ENCODE data around the gene SMCO4. TPM values are rescaled to one million over a fixed set of nuclear protein-coding genes. Genes with fewer than 3 reads are reported as not detected.

SMCO4 gene
- total RNA-seq, 2 experiments from 2014 or later = 0.30 TPM; not detected in 1

DNA sequence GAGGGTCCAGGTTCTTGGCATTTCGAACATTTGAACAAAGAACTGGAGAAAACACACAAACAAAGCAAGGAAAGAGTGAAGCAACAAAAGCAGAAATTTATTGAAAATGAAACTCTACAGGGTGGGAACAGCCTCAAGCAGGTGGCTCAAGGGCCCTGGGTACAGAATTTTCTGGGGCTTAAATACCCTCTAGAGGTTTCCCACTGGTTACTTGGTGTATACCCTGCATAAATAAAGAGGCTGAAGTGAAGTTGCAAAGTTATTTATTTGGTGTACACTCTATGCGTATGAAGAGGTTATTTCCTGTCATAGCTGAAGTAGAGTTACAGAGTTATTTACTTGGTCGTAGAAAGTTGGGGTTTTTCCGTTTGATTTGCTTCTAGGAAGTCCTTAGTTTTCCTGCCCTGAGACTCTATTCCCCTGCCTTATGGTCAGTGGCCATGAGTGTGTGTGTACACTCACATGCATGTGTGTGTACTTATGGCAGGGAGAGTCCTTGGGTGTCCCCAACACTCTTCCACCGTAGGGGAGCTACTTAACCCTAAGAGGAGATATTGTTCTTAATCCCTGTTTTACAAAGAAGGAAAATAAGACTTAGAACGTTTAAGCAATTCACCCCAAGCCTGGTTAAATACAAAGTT lies 5.6 kb upstream of the SMCO4 start:
- peaks cover 7% of the 10 kb centered on the region for H3K27me3 Mint-ChIP-seq
- peaks cover 9% of the 10 kb centered on the region for H3K4me1 Mint-ChIP-seq (ENCODE audit: low read depth)
- POLR2A ChIA-PET = no interaction called here
- TF ChIP-seq, protein P1, sequence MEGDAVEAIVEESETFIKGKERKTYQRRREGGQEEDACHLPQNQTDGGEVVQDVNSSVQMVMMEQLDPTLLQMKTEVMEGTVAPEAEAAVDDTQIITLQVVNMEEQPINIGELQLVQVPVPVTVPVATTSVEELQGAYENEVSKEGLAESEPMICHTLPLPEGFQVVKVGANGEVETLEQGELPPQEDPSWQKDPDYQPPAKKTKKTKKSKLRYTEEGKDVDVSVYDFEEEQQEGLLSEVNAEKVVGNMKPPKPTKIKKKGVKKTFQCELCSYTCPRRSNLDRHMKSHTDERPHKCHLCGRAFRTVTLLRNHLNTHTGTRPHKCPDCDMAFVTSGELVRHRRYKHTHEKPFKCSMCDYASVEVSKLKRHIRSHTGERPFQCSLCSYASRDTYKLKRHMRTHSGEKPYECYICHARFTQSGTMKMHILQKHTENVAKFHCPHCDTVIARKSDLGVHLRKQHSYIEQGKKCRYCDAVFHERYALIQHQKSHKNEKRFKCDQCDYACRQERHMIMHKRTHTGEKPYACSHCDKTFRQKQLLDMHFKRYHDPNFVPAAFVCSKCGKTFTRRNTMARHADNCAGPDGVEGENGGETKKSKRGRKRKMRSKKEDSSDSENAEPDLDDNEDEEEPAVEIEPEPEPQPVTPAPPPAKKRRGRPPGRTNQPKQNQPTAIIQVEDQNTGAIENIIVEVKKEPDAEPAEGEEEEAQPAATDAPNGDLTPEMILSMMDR (IDR thresholded peaks at IDR 0.05) = no peak
- H3K27ac ChIP-seq (ENCODE audit: low read depth in 1 of 2, low read length in 2 of 2) = no peak overlapping the region
- peaks cover 8% of the 10 kb centered on the region for H3K4me1 ChIP-seq (ENCODE audit: insufficient read depth, low read length)
- no peaks in the 10 kb centered on the region for H3K27me3 ChIP-seq (ENCODE audit: control insufficient read depth in 1 of 2, insufficient read depth in 2 of 2, low read length in 2 of 2)
- no peak overlapping the region for H3K4me3 ChIP-seq (ENCODE audit: low read length)
- H3K9me3 ChIP-seq (ENCODE audit: control insufficient read depth in 1 of 2, insufficient read depth in 1 of 2, low read length in 2 of 2) = no peaks in the 10 kb centered on the region
- DNase-seq (no peak), ATAC-seq (ENCODE audit: poor library complexity) (no peak)
- no peaks in the 10 kb centered on the region for H3K36me3 ChIP-seq (ENCODE audit: insufficient read depth, low read length)
- H3K36me3 Mint-ChIP-seq (ENCODE audit: low read depth) = no peaks in the 10 kb centered on the region
- no peak overlapping the region for H3K27ac Mint-ChIP-seq
- CTCF ChIA-PET = no interaction called here
- H3K9me3 Mint-ChIP-seq = no peaks in the 10 kb centered on the region
- intact Hi-C loops (cut with DNase I, micrococcal nuclease) = loop anchor here (5.0 to 10.0 kb wide), 3 partner anchors 96 to 236 kb away; partner anchors contain the start of gene MED17 (in 1 of the 2)
- H3K4me3 Mint-ChIP-seq = no peak overlapping the region

DNA sequence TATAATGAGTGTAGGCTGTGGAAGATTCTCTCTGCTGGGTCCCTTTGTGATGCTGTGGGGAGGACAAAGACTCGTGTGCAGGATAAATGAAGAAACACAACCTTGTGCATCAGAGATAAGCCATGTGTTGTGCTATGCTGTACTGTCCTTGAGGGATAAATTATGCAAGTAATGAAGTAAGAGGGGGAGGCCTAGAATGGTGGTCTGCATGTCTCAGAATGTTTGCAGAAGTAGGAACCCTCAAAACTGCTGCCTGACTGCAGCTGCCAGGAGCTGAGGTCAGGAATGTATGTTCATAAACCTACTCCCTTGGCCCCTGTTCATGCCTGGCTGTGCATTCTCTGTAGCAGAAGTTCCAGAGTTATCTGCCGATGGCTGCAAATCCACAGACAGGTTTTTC lies 4.6 kb upstream of the SMCO4 start:
- ChIA-PET POLR2A (no interaction called here), CTCF (no interaction called here)
- Mint-ChIP-seq H3K27me3 (peaks cover 5% of the 10 kb centered on the region), H3K27ac (no peak overlapping the region), H3K9me3 (no peaks in the 10 kb centered on the region), H3K4me3 (no peak overlapping the region), H3K4me1 (ENCODE audit: low read depth) (peaks cover 15% of the 10 kb centered on the region), H3K36me3 (ENCODE audit: low read depth) (peaks cover 5% of the 10 kb centered on the region)
- Histone ChIP-seq H3K9me3 (ENCODE audit: control insufficient read depth in 1 of 2, insufficient read depth in 1 of 2, low read length in 2 of 2) (no peaks in the 10 kb centered on the region), H3K36me3 (ENCODE audit: insufficient read depth, low read length) (no peaks in the 10 kb centered on the region), H3K27me3 (ENCODE audit: control insufficient read depth in 1 of 2, insufficient read depth in 2 of 2, low read length in 2 of 2) (no peaks in the 10 kb centered on the region), H3K27ac (ENCODE audit: low read depth in 1 of 2, low read length in 2 of 2) (no peak overlapping the region), H3K4me3 (ENCODE audit: low read length) (no peak overlapping the region), H3K4me1 (ENCODE audit: insufficient read depth, low read length) (peaks cover 13% of the 10 kb centered on the region)
- ATAC-seq (ENCODE audit: poor library complexity) (no peak), DNase-seq (no peak)
- intact Hi-C loops (cut with DNase I, micrococcal nuclease) = loop anchor here (5.0 to 10.0 kb wide), 3 partner anchors 97 to 237 kb away; partner anchors contain the start of gene MED17 (in 1 of the 2)
- TF ChIP-seq, protein P1 (IDR thresholded peaks at IDR 0.05) = no peak

DNA sequence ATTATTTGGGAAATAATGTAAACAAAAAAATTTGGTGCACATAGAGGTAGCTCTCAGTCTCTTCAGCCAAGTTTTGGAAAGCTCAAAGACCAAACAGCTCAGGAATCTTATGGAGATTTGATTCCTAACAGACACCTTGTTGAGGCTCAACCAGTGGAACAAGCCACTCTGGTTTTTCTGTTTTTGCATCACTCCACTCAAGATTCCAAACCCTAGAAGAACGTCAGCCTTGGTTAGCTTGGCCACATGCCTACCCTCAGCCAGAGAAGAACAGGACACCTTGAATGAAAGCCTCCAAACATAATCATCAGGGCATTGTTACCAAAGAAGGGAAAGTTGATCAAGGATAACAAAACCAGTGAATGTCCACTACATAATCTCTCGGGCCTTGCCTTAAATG lies 3.8 kb upstream of the SMCO4 start:
- Mint-ChIP-seq H3K9me3 (no peaks in the 10 kb centered on the region), H3K27me3 (peaks cover 5% of the 10 kb centered on the region), H3K4me1 (ENCODE audit: low read depth) (peaks cover 20% of the 10 kb centered on the region), H3K27ac (no peak overlapping the region), H3K36me3 (ENCODE audit: low read depth) (peaks cover 5% of the 10 kb centered on the region), H3K4me3 (no peak overlapping the region)
- DNase-seq (no peak), ATAC-seq (ENCODE audit: poor library complexity) (no peak)
- Histone ChIP-seq H3K4me3 (ENCODE audit: low read length) (no peak overlapping the region), H3K36me3 (ENCODE audit: insufficient read depth, low read length) (no peaks in the 10 kb centered on the region), H3K27me3 (ENCODE audit: control insufficient read depth in 1 of 2, insufficient read depth in 2 of 2, low read length in 2 of 2) (no peaks in the 10 kb centered on the region), H3K4me1 (ENCODE audit: insufficient read depth, low read length) (peaks cover 19% of the 10 kb centered on the region), H3K9me3 (ENCODE audit: control insufficient read depth in 1 of 2, insufficient read depth in 1 of 2, low read length in 2 of 2) (no peaks in the 10 kb centered on the region), H3K27ac (ENCODE audit: low read depth in 1 of 2, low read length in 2 of 2) (no peak overlapping the region)
- POLR2A ChIA-PET = interaction anchor here (1.2 kb wide), 1 partner anchor 23 kb away, joined by 3 read pairs; no protein-coding TSS in a partner anchor
- intact Hi-C loops (cut with DNase I, micrococcal nuclease) = loop anchor here (5.0 to 10.0 kb wide), 3 partner anchors 98 to 238 kb away; partner anchors contain the start of gene MED17 (in 1 of the 2)
- CTCF ChIA-PET = no interaction called here
- TF ChIP-seq, protein P1 (IDR thresholded peaks at IDR 0.05) = no peak

Measured in CD4-positive, alpha-beta T cell (primary cell).